ENCODE results near the gene SAXO1. TPM values are rescaled to one million over a fixed set of nuclear protein-coding genes. Genes with fewer than 3 reads are reported as not detected.

SAXO1 gene
- polyA plus RNA-seq, 1 donor from 2014 or later: not detected

- Histone ChIP-seq H3K9me2 (ENCODE audit: insufficient read depth, low read length) (no peaks in the 10 kb centered on the region), H2AFZ (ENCODE audit: low read depth, low read length) (no peak overlapping the region), H3K4me2 (ENCODE audit: low read length) (no peak overlapping the region), H3K27ac (ENCODE audit: low read length) (no peak overlapping the region), H4K20me1 (ENCODE audit: insufficient read depth) (no peaks in the 10 kb centered on the region), H3K36me3 (ENCODE audit: insufficient read depth, low read length) (no peaks in the 10 kb centered on the region), H3K79me2 (replicated peaks; ENCODE audit: insufficient read depth, low read length) (no peaks in the 10 kb centered on the region), H3K4me3 (ENCODE audit: low read length) (no peak overlapping the region), H3K9ac (ENCODE audit: low read length) (no peak overlapping the region), H3K27me3 (ENCODE audit: insufficient read depth, low read depth, low read length) (no peaks in the 10 kb centered on the region), H3F3A (ENCODE audit: insufficient read depth, low read length, poor library complexity, severe bottlenecking) (no peaks in the 10 kb centered on the region), H3K9me3 (ENCODE audit: low read length) (no peaks in the 10 kb centered on the region)
- no peak for TF ChIP-seq EZH2 (IDR thresholded peaks at IDR 0.05; ENCODE audit: borderline replicate concordance, insufficient read depth, low read length, poor library complexity, severe bottlenecking)
- TF ChIP-seq TAF1 (IDR thresholded peaks at IDR 0.05; ENCODE audit: low read depth): no peak
Observed at GRCh38 chr9:18905028-18905882, 127.8 kb downstream of the SAXO1 start.

GRCh38 chr9:18903450-18903849 is 129.6 kb downstream of the SAXO1 start:
- H3K4me2 ChIP-seq (ENCODE audit: low read length): no peak overlapping the region
- no peak overlapping the region for H3K27ac ChIP-seq (ENCODE audit: low read length)
- TF ChIP-seq TAF1 (IDR thresholded peaks at IDR 0.05; ENCODE audit: low read depth): no peak
- TF ChIP-seq CTCF (IDR thresholded peaks at IDR 0.05; ENCODE audit: poor library complexity, severe bottlenecking): no peak
- no peak for TF ChIP-seq POLR2AphosphoS5 (IDR thresholded peaks at IDR 0.05)
- no peak for TF ChIP-seq SMC3 (conservative IDR thresholded peaks at IDR 0.05; ENCODE audit: poor library complexity)
- no peak for TF ChIP-seq MXI1 (conservative IDR thresholded peaks at IDR 0.05; ENCODE audit: poor library complexity, severe bottlenecking)
- no peak for TF ChIP-seq EZH2 (IDR thresholded peaks at IDR 0.05; ENCODE audit: borderline replicate concordance, insufficient read depth, low read length, poor library complexity, severe bottlenecking)
- no peak for TF ChIP-seq EP300 (conservative IDR thresholded peaks at IDR 0.05; ENCODE audit: poor library complexity, severe bottlenecking)
- TF ChIP-seq RAD21 (conservative IDR thresholded peaks at IDR 0.05): no peak
- TF ChIP-seq REST (IDR thresholded peaks at IDR 0.05; ENCODE audit: borderline replicate concordance): no peak
- no peaks in the 10 kb centered on the region for H3K9me2 ChIP-seq (ENCODE audit: insufficient read depth, low read length)
- H2AFZ ChIP-seq (ENCODE audit: low read depth, low read length): no peak overlapping the region
- no peak overlapping the region for H3K4me3 ChIP-seq (ENCODE audit: low read length)
- no peak overlapping the region for H3K9ac ChIP-seq (ENCODE audit: low read length)
- no peaks in the 10 kb centered on the region for H4K20me1 ChIP-seq (ENCODE audit: insufficient read depth)
- no peaks in the 10 kb centered on the region for H3K79me2 ChIP-seq (replicated peaks; ENCODE audit: insufficient read depth, low read length)
- no peaks in the 10 kb centered on the region for H3K36me3 ChIP-seq (ENCODE audit: insufficient read depth, low read length)
- no peaks in the 10 kb centered on the region for H3K27me3 ChIP-seq (ENCODE audit: insufficient read depth, low read depth, low read length)
- no peaks in the 10 kb centered on the region for H3K9me3 ChIP-seq (ENCODE audit: low read length)
- no peaks in the 10 kb centered on the region for H3F3A ChIP-seq (ENCODE audit: insufficient read depth, low read length, poor library complexity, severe bottlenecking)

Data from neural cell (in vitro differentiated cells).